ENCODE data around the gene FHL1. TPM values are rescaled to one million over a fixed set of nuclear protein-coding genes. Genes with fewer than 3 reads are reported as not detected.
A peak's percentile ranks its signal among the peaks of the same experiment; 100 is the strongest.

The FHL1 gene
- total and polyA plus RNA-seq, 2 of the 4 experiments (the other 2 are of a cell fraction): 69.4 to 72.9 TPM

GRCh38 chrX:136259543-136259942 lies 112.2 kb downstream of the FHL1 start:
- H3K27me3 ChIP-seq (ENCODE audit: control insufficient read depth, insufficient read depth, low read length): no peaks in the 10 kb centered on the region
- H3K9me3 ChIP-seq (ENCODE audit: control insufficient read depth, insufficient read depth, low read length): no peaks in the 10 kb centered on the region
- peaks cover 14% of the 10 kb centered on the region for H3K4me1 ChIP-seq (ENCODE audit: control insufficient read depth, insufficient read depth, low read length)
- ChIA-PET CTCF (interaction anchor here (1.2 kb wide), 1 partner anchor 231 kb away, joined by 3 read pairs; no protein-coding TSS in a partner anchor), POLR2A (ENCODE audit: unreplicated experiment) (no interaction called here)
- peak overlapping the region; percentile 92; the same call in 1 of the 2 replicates for H3K4ac ChIP-seq (ENCODE audit: low read depth, low read length)
- in situ Hi-C loops (cut with MboI; ENCODE audit: low sequenced_read_pairs): no loop called here
- H2BK120ac ChIP-seq (ENCODE audit: low read depth, low read length): peak overlapping the region; percentile 84; the same call in 1 of the 2 replicates
- H2AK5ac ChIP-seq (ENCODE audit: low read depth, low read length): 0 out of 2 replicates have a peak overlapping the region, but pooled peaks have one; percentile 88
- H3K79me1 ChIP-seq (ENCODE audit: low read depth in 1 of 2, low read length in 2 of 2): no peaks in the 10 kb centered on the region
- H2BK5ac ChIP-seq (ENCODE audit: low read depth, low read length, poor library complexity, severe bottlenecking): peak overlapping the region; percentile 28
- no peak overlapping the region for H3K4me3 ChIP-seq (ENCODE audit: insufficient read depth, low read depth, low read length)
- no peak overlapping the region for H3K56ac ChIP-seq (ENCODE audit: extremely low read depth, insufficient read depth, low read length)
- H3K9me1 ChIP-seq (ENCODE audit: insufficient read depth, low read length): peaks cover 13% of the 10 kb centered on the region; the same call in 1 of the 2 replicates
- dilution Hi-C loops (cut with HindIII; ENCODE audit: low sequenced_read_pairs, unreplicated experiment): no loop called here
- no peaks in the 10 kb centered on the region for H3K36me3 ChIP-seq (ENCODE audit: control insufficient read depth, insufficient read depth, low read length)
- no peak overlapping the region for H3K18ac ChIP-seq (ENCODE audit: low read depth, low read length)
- H3K23ac ChIP-seq (ENCODE audit: low read depth, low read length): no peak overlapping the region
- H3K4me2 ChIP-seq (ENCODE audit: low read depth, low read length): 0 out of 2 replicates have a peak overlapping the region, but pooled peaks have one; percentile 44
- no TSS peak for BruUV-seq (replicated peaks)
- TF ChIP-seq MAFK (IDR thresholded peaks at IDR 0.05; ENCODE audit: low read depth, low read length) (0 out of 2 replicates have a peak, but pooled peaks have one; percentile 34), SMC3 (IDR thresholded peaks at IDR 0.05; ENCODE audit: low read depth, low read length) (no peak), BHLHE40 (IDR thresholded peaks at IDR 0.05; ENCODE audit: low read depth, low read length) (peak; percentile 86), NFE2L2 (IDR thresholded peaks at IDR 0.05; ENCODE audit: low read depth, low read length) (no peak)
- no peak overlapping the region for H3K9ac ChIP-seq (ENCODE audit: low read depth, low read length)
- H2AK9ac ChIP-seq (replicated peaks; ENCODE audit: low read depth, low read length, poor library complexity): no peak overlapping the region
- H2AFZ ChIP-seq (replicated peaks; ENCODE audit: low read length, poor library complexity): no peak overlapping the region
- H3K14ac ChIP-seq (replicated peaks; ENCODE audit: low read depth, low read length): no peak overlapping the region
- WGBS, 2 experiments (ENCODE audit: extremely low coverage in 2 of 2, insufficient read length in 1 of 2): no CpG with 5 or more reads among the region's 4 CpGs
- ATAC-seq (ENCODE audit: low read depth): no peak
- peak overlapping the region; percentile 68 for H3K27ac ChIP-seq (ENCODE audit: insufficient read depth, low read length)
- intact Hi-C loops (cut with micrococcal nuclease): loop anchor here (10.0 kb wide), 1 partner anchor 585 kb away; no protein-coding TSS in a partner anchor
- H4K5ac ChIP-seq (ENCODE audit: low read depth, low read length): no peak overlapping the region
- H4K91ac ChIP-seq (ENCODE audit: insufficient read depth, low read depth, low read length): no peak overlapping the region
- no peak overlapping the region; a peak in 1 of 4 replicates for H4K8ac ChIP-seq (ENCODE audit: low read depth in 2 of 2, low read length in 2 of 2)
- no peak overlapping the region for H2BK20ac ChIP-seq (ENCODE audit: low read depth, low read length)
- no peak overlapping the region for H2BK15ac ChIP-seq (ENCODE audit: low read depth, low read length)
- H4K20me1 ChIP-seq (ENCODE audit: insufficient read depth, low read length): no peaks in the 10 kb centered on the region
- peak; percentile 68 for DNase-seq
